IPS-18a (cell line): ENCODE measurements around the gene SLC38A6.
"Not testable (repeated sequence)": the region's sequence is repeated elsewhere in the genome, so short reads cannot be mapped to it uniquely, and the experiment has no call there.

Source experiments
- H3K27ac ChIP-seq: one replicate; pipeline ENCODE4 v1.5.1; 2013; ENCODE audit warnings: low read length
- H3K27me3 ChIP-seq: one replicate; pipeline ENCODE4 v1.6.1; 2013; ENCODE audit warnings: mild to moderate bottlenecking, low read length; ENCODE audit not compliant: control insufficient read depth, insufficient read depth
- H3K36me3 ChIP-seq: one replicate; pipeline ENCODE4 v1.6.1; 2013; ENCODE audit warnings: low read depth, low read length; ENCODE audit not compliant: control insufficient read depth
- H3K4me1 ChIP-seq: one replicate; pipeline ENCODE4 v1.6.1; 2013; ENCODE audit warnings: low read depth, low read length; ENCODE audit not compliant: control insufficient read depth
- H3K4me3 ChIP-seq: one replicate; pipeline ENCODE4 v1.5.1; 2013; ENCODE audit warnings: low read length
- H3K9ac ChIP-seq: one replicate; pipeline ENCODE4 v1.6.1; 2013; ENCODE audit warnings: mild to moderate bottlenecking, low read length, moderate library complexity
- H3K9me3 ChIP-seq: one replicate; pipeline ENCODE4 v1.6.1; 2013; ENCODE audit warnings: low read depth, low read length; ENCODE audit not compliant: control insufficient read depth

SLC38A6 gene

DNA sequence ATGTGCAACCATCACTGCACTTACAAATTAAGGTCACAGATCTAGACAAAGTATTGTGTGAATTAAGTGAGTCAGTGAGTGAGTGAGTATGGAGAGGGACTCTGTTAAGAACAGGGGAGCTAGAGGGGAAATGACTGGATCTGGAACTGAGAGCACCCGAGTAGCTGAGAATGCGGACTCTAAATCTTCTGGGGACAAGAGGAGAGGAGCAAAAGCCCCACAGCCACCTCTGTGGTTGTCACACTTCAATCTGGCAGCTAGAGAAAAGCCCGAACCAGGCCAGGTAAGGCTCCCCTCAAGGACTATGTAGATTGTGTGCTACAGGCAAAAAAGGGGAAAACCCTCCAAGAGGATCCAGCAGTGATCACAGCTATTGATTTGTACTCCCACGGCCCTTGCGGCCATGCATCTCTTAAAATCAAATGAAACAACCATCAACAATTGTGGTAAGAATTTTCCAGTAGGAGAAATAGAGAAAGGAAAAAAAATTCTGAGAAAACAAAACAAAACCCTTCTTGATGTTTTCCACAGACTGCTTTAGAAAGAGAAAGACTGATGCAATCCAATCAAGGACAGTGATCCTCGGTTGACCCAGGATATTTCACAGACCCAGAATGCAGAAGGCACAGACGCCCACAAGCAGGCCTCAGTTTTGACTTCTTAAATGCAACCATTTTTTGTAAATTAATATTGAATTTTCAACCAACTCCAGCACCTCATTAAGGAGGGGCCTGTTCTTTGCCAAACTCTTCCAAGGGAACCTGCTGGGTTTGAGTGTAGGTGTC is 109.6 kb downstream of the SLC38A6 start:
- H3K27ac ChIP-seq = no peak overlapping the region
- no peaks in the 10 kb centered on the region for H3K9me3 ChIP-seq
- no peak overlapping the region for H3K9ac ChIP-seq
- H3K4me1 ChIP-seq = peaks cover 19% of the 10 kb centered on the region
- H3K27me3 ChIP-seq = no peaks in the 10 kb centered on the region
- H3K4me3 ChIP-seq = no peak overlapping the region
- H3K36me3 ChIP-seq = no peaks in the 10 kb centered on the region

DNA sequence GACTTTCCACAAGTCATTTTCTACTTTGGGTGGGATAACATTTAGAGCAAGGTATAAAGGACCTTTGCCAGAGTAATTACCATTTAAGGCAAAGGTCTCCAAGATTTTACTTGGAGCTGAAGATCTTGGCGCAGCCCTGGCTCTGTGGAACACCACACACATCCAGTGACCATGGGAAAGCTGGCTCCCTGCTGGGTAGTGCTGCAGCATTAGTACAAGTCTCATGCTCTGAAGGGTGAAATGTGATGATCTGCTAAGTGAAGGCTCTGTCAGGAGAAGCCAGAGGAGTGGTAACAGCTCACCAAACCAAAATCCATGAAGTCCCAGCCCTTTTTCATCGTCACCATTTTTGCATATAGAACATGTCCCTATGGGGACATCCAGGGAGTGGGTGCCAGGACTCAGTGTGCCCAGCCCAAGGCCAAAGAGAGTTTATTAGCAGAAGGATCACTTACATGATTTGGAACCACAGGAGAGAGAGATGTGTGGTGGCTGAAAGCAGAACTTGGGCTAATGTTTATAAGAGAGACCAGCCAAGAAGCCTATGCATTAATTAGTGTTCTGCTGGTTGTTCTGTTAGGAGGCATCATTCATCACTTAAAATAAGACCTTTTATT is 110.7 kb downstream of the SLC38A6 start:
- H3K27ac ChIP-seq = no peak overlapping the region
- H3K9ac ChIP-seq = no peak overlapping the region

DNA sequence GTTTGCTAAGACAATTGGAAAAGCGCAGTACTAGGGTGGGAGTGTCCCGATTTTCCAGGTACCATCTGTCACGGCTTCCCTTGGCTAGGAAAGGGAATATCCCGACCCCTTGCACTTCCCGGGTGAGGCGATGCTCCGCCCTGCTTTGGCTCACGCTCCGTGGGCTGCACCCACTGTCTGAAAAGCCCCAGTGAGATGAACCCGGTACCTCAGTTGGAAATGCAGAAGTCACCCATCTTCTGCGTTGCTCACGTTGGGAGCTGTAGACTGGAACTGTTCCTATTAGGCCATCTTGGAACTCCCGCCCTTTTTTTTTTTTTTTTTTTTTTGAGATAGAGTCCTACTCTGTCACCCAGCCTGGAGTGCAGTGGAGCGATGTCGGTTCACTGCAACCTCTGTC is 117.1 kb downstream of the SLC38A6 start:
- H3K27me3 ChIP-seq, H3K4me3 ChIP-seq, H3K36me3 ChIP-seq, H3K9ac ChIP-seq, H3K27ac ChIP-seq, H3K9me3 ChIP-seq: not testable (repeated sequence)
- H3K4me1 ChIP-seq = peaks cover 28% of the 10 kb centered on the region

More for the DNA sequence above, 110.7 kb downstream of the SLC38A6 start:
- H3K4me1 ChIP-seq = peaks cover 19% of the 10 kb centered on the region
- no peaks in the 10 kb centered on the region for H3K9me3 ChIP-seq
- H3K27me3 ChIP-seq = no peaks in the 10 kb centered on the region
- H3K36me3 ChIP-seq = no peaks in the 10 kb centered on the region
- no peak overlapping the region for H3K4me3 ChIP-seq

DNA sequence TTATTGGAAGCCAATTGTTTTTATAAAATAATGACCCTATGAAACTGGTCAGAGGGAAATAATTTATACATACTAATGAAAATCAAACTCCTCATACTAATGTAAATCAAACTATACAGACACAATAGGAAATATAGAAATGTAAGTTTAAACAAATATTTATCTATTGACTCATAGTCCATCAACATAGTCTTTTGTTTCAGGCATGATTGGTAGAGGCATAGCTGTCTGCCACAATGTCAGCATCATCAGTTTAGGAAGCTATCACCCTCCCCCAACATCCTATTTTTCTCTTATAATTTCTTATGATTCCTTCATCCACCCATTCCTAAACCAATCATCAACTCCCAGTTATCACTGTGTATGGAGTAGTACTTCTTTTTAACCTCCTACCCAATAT is 117.7 kb downstream of the SLC38A6 start:
- H3K27ac ChIP-seq = no peak overlapping the region
- H3K27me3 ChIP-seq = no peaks in the 10 kb centered on the region
- H3K9me3 ChIP-seq = no peaks in the 10 kb centered on the region
- H3K36me3 ChIP-seq = no peaks in the 10 kb centered on the region
- peaks cover 34% of the 10 kb centered on the region for H3K4me1 ChIP-seq
- H3K9ac ChIP-seq = no peak overlapping the region
- H3K4me3 ChIP-seq = no peak overlapping the region

DNA sequence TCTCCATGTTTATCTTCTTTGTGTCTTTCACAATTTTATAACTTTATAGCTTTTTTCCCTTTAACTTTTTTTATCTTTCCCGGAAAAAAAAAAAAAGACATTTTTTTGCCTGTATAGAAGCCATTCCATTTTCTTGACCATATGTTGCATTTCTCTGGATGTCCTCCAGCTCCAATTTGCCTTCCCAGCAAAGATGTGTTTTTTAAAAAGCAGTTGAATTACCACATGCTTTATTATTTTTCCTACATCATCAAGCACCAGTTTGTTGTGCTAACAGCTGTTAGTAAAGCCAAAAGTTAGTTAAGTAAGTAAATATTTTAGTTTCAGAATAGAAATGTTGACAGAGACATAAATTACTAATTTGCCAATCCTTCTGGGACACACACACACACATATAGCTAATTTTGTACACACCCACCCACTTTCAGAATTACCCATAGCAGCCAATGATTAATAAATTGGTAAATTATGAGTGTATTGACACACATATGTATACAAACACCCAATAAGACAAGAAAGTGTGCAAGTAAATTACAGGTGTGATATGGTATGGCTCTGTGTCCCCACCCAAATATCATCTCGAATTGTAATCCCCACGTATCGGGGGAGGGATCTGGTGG is 118.3 kb downstream of the SLC38A6 start:
- Histone ChIP-seq H3K9ac (no peak overlapping the region), H3K4me1 (peaks cover 40% of the 10 kb centered on the region), H3K36me3 (no peaks in the 10 kb centered on the region), H3K27me3 (no peaks in the 10 kb centered on the region), H3K4me3 (no peak overlapping the region), H3K9me3 (no peaks in the 10 kb centered on the region), H3K27ac (no peak overlapping the region)

DNA sequence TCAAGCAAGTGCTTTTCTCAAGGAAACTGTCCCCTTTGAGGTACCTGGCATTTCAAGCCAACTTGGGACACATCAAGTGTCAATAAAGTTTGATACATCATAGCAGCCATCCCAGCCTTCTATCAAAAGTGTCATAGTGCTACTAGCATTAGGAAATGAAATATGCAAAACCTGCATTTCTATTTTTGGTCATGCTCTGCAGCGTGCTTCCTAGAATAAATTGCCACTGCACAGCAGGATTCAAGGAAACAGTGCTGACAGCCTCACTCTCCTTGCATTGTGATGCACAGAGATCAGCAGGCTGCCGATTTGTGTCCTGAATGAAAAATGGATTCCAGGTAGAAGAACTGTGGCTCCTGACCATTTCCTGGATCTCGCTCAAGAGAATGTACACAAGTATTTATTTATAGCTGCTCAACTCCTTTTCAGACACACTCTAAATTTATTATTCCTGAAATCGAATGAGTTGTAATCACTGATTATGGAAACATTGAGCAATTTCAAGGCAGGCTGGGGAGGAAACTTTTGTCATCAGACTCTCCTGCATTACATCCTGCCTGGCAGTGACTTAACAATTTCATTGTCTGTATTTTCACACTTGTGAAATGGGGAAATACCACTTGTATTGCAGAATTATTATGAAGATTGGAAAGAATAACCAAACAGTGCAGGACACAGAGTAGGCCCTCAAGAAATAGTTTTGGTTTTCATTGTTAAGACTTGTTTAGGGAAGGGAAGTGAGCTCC is 120.9 kb downstream of the SLC38A6 start:
- Histone ChIP-seq H3K4me3 (no peak overlapping the region), H3K27ac (peak overlapping the region; percentile 77), H3K4me1 (peaks cover 46% of the 10 kb centered on the region), H3K27me3 (no peaks in the 10 kb centered on the region), H3K9me3 (no peaks in the 10 kb centered on the region), H3K36me3 (no peaks in the 10 kb centered on the region), H3K9ac (peak overlapping the region; percentile 37)
